GM19238 (cell line): ENCODE results near the gene CRYGD.

Experiments
- DNase-seq: peaks from one replicate; pipeline ENCODE4 v3.0.0; 2011; ENCODE audit warnings: low spot score; ENCODE audit not compliant: insufficient read length

CRYGD gene

GRCh38 chr2:208090420-208090819 lies 33.9 kb downstream of the CRYGD start:
- DNase-seq, result no peak

GRCh38 chr2:208086029-208086428 lies 38.3 kb downstream of the CRYGD start:
- DNase-seq, result no peak

GRCh38 chr2:208083807-208084206 lies 40.5 kb downstream of the CRYGD start:
- DNase-seq, result no peak

- no peak for DNase-seq
Measured at GRCh38 chr2:208077276-208077675, 47.0 kb downstream of the CRYGD start.

- DNase-seq, result no peak
Measured at GRCh38 chr2:208074610-208075356, 49.5 kb downstream of the CRYGD start.

GRCh38 chr2:208072250-208072892 lies 52.0 kb downstream of the CRYGD start:
- DNase-seq, result peak; percentile 30
